ENCODE measurements around the gene ZNF391.

Gene ZNF391

GRCh38 chr6:27441001-27441400 is 52.4 kb downstream of the ZNF391 start:
- Mint-ChIP-seq H3K4me1 (ENCODE audit: low read depth) (no peaks in the 10 kb centered on the region), H3K36me3 (ENCODE audit: low read depth) (peaks cover 8% of the 10 kb centered on the region), H3K27ac (no peak overlapping the region), H3K27me3 (ENCODE audit: low read depth) (no peaks in the 10 kb centered on the region), H3K9me3 (peaks cover 42% of the 10 kb centered on the region), H3K4me3 (no peak overlapping the region)
- no peak for DNase-seq (ENCODE audit: low spot score)

- Mint-ChIP-seq H3K27me3 (ENCODE audit: low read depth) (no peaks in the 10 kb centered on the region), H3K4me3 (no peak overlapping the region), H3K36me3 (ENCODE audit: low read depth) (peaks cover 18% of the 10 kb centered on the region), H3K4me1 (ENCODE audit: low read depth) (no peaks in the 10 kb centered on the region), H3K27ac (no peak overlapping the region), H3K9me3 (peaks cover 43% of the 10 kb centered on the region)
- no peak for DNase-seq (ENCODE audit: low spot score)
These were observed 54.4 kb downstream of the ZNF391 start for GRCh38 chr6:27442932-27443331.

- H3K4me3 Mint-ChIP-seq = no peak overlapping the region
These were observed 59.9 kb downstream of the ZNF391 start for GRCh38 chr6:27448456-27448855.

GRCh38 chr6:27451660-27452390 is 63.3 kb downstream of the ZNF391 start:
- no peaks in the 10 kb centered on the region for H3K27me3 Mint-ChIP-seq (ENCODE audit: low read depth)
- no peak overlapping the region for H3K27ac Mint-ChIP-seq
- H3K4me1 Mint-ChIP-seq (ENCODE audit: low read depth) = no peaks in the 10 kb centered on the region
- no peak overlapping the region for H3K4me3 Mint-ChIP-seq
- peaks cover 90% of the 10 kb centered on the region for H3K9me3 Mint-ChIP-seq
- no peak for DNase-seq (ENCODE audit: low spot score)
- H3K36me3 Mint-ChIP-seq (ENCODE audit: low read depth) = peaks cover 87% of the 10 kb centered on the region

More at GRCh38 chr6:27448456-27448855, 59.9 kb downstream of the ZNF391 start:
- no peaks in the 10 kb centered on the region for H3K4me1 Mint-ChIP-seq (ENCODE audit: low read depth)
- H3K9me3 Mint-ChIP-seq = peaks cover 61% of the 10 kb centered on the region
- DNase-seq (ENCODE audit: low spot score) = no peak
- H3K27ac Mint-ChIP-seq = no peak overlapping the region
- peaks cover 63% of the 10 kb centered on the region for H3K36me3 Mint-ChIP-seq (ENCODE audit: low read depth)
- H3K27me3 Mint-ChIP-seq (ENCODE audit: low read depth) = no peaks in the 10 kb centered on the region

- no peaks in the 10 kb centered on the region for H3K4me1 Mint-ChIP-seq (ENCODE audit: low read depth)
- DNase-seq (ENCODE audit: low spot score) = no peak
- peaks cover 90% of the 10 kb centered on the region for H3K36me3 Mint-ChIP-seq (ENCODE audit: low read depth)
- no peak overlapping the region for H3K27ac Mint-ChIP-seq
- H3K9me3 Mint-ChIP-seq = peaks cover 97% of the 10 kb centered on the region
- no peak overlapping the region for H3K4me3 Mint-ChIP-seq
- no peaks in the 10 kb centered on the region for H3K27me3 Mint-ChIP-seq (ENCODE audit: low read depth)
These were observed 63.9 kb downstream of the ZNF391 start for GRCh38 chr6:27452496-27452897.
